Activated CD4-positive, alpha-beta T cell treated with anti-CD3 and anti-CD28 coated beads for 36 hours (primary cell): Measurements from ENCODE around the gene SNRK. TPM values are rescaled to one million over a fixed set of nuclear protein-coding genes. Genes with fewer than 3 reads are reported as not detected.

Experiments used
- ATAC-seq: fragments of 200-7000 bp; cut with Tn5 transposase; one replicate; pipeline ENCODE4 v1.10.0; 2021; ENCODE audit warnings: mild to moderate bottlenecking, moderate library complexity
- CTCF ChIA-PET: fragments of 350-600 bp; sonication (Branson Sonifier 250); formaldehyde crosslinking; loops from one replicate; lab custom pipeline; 2021; ENCODE audit warnings: antibody characterized with exemption; lab: Charles Lee
- POLR2A ChIA-PET: fragments of 350-600 bp; sonication (Branson Sonifier 250); formaldehyde crosslinking; loops from one replicate; lab custom pipeline; 2021; ENCODE audit warnings: antibody characterized with exemption, inconsistent platforms; lab: Charles Lee
- DNase-seq: peaks from one replicate; pipeline ENCODE4 v3.0.0-alpha.2; 2020
- H3K27ac Mint-ChIP-seq: one replicate; pipeline ENCODE4 v1.8.0; 2021; ENCODE audit warnings: mixed read lengths
- H3K27me3 Mint-ChIP-seq: one replicate; pipeline ENCODE4 v1.8.0; 2021; ENCODE audit warnings: mixed read lengths
- H3K36me3 Mint-ChIP-seq: one replicate; pipeline ENCODE4 v1.8.0; 2021; ENCODE audit warnings: low read depth, mixed read lengths
- H3K4me1 Mint-ChIP-seq: one replicate; pipeline ENCODE4 v1.8.0; 2021; ENCODE audit warnings: mixed read lengths
- H3K4me3 Mint-ChIP-seq: one replicate; pipeline ENCODE4 v1.8.0; 2021; ENCODE audit warnings: mild to moderate bottlenecking, moderate library complexity, mixed read lengths
- H3K9me3 Mint-ChIP-seq: one replicate; pipeline ENCODE4 v1.8.0; 2021; ENCODE audit warnings: low read depth, mixed read lengths
- intact Hi-C, 2 experiments: fragments of 100-400 bp; cut with DNase I in 1 of 2; cut with micrococcal nuclease in 1 of 2; formaldehyde crosslinking; loops; one replicate each; pipeline versions ENCODE4 v1.14.2 to v1.15.1; 2022 to 2024; cut with DNase I, micrococcal nuclease
- total RNA-seq, 2 experiments: library from RNA; stranded (reverse); gene quantifications; one replicate each; pipeline ENCODE4 v1.2.3, GENCODE V29; 2021

Gene SNRK
- total RNA-seq, 2 experiments from 2014 or later = 19.5 to 22.9 TPM

DNA sequence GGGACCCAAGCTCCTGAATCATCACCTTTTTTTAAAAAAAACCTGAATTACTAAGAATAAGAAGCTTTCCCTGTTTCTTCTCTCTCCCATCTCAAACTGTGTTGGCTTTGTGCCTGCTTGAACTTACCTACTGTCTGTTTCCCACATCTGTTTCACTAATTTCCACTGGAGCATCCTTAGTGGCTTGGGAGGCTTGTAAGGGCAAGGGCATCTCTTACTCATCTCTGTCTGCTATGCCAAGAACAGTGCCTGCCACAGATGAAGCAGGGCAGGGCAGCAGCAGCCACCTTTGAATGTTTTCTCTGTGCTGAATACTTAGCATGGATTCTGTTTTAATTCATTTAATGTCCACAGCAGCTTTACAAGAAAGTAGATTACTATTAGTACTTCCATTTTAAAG lies 42.3 kb downstream of the SNRK start:
- H3K27ac Mint-ChIP-seq = peak overlapping the region; percentile 69
- DNase-seq = no peak
- H3K27me3 Mint-ChIP-seq = no peaks in the 10 kb centered on the region
- peaks cover 21% of the 10 kb centered on the region for H3K36me3 Mint-ChIP-seq
- ChIA-PET POLR2A (no interaction called here), CTCF (interaction anchor here (0.7 to 1.3 kb wide), 5 partner anchors 10 to 550 kb away, joined by 3 to 5 read pairs (median 3); no protein-coding TSS in a partner anchor)
- peaks cover 69% of the 10 kb centered on the region for H3K4me1 Mint-ChIP-seq
- no peak overlapping the region for H3K4me3 Mint-ChIP-seq
- ATAC-seq = peak; percentile 48
- no peaks in the 10 kb centered on the region for H3K9me3 Mint-ChIP-seq
- intact Hi-C loops = no loop called here

DNA sequence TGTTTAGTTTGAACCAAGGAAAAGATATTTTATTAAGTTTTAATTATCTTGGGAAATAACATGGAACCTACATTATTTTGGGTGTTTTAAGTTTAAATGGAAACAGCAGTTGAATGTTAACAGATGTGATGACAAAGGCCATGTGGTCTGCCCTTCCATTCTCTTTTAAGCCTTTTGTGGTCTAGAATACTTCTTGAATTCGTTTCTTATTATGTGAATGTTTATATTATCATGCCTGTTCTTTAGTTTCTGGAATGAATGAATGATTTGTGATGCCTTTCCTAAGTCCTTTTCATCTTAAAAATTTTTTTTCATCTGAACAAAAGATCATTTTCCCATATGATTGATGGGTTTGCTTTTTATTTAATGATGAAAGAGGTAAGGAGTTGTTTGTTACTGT lies 44.6 kb downstream of the SNRK start:
- Mint-ChIP-seq H3K4me3 (no peak overlapping the region), H3K4me1 (peaks cover 57% of the 10 kb centered on the region), H3K36me3 (peaks cover 40% of the 10 kb centered on the region), H3K27ac (peak overlapping the region; percentile 29), H3K27me3 (no peaks in the 10 kb centered on the region), H3K9me3 (peaks cover 9% of the 10 kb centered on the region)
- DNase-seq = no peak
- no peak for ATAC-seq
- ChIA-PET POLR2A (no interaction called here), CTCF (no interaction called here)
- intact Hi-C loops = no loop called here

DNA sequence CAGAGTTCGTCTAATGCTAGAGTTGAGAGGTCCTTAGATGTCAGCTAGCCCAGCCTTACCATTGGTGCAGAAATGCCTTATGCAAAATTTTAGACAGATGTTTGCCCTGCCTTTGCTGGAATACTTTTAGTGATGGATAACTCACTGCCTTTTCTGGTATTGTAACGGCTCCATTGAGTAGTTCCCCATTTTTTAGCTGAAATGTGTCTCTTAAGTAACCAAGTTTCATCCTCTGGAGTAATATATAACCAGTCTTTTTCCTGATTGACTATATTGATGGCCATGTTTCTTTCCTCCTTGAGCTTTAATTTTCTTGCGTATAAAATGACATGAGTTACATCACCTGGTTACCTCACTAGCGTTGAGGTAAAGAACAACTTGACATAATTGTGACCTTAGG lies 45.0 kb downstream of the SNRK start:
- intact Hi-C loops = no loop called here
- DNase-seq = no peak
- Mint-ChIP-seq H3K27me3 (no peaks in the 10 kb centered on the region), H3K4me1 (peaks cover 53% of the 10 kb centered on the region), H3K4me3 (no peak overlapping the region), H3K9me3 (peaks cover 10% of the 10 kb centered on the region), H3K27ac (no peak overlapping the region), H3K36me3 (peaks cover 44% of the 10 kb centered on the region)
- POLR2A ChIA-PET = no interaction called here
- no peak for ATAC-seq
- CTCF ChIA-PET = no interaction called here

DNA sequence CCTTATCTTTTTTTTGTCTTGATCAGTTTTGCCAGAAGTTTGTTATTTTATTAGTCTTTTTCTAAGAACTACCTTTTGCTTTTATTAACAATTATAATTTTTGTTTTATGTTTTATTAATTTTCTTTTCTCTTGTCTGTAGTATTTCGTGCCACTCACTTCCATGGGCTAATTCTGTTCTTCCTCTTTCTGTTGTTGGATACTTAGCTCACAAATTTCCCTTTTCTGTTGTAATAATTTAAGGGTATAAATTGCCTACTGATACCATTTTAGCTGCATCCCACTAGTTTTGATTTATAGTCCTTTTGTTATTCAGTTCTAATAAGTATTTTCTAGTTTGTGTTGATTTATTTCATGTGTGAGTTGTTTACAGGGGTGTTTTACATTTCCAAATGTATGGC lies 48.6 kb downstream of the SNRK start:
- no peak for DNase-seq
- ChIA-PET CTCF (interaction anchor here (0.8 to 3.3 kb wide), 2 partner anchors 12 to 41 kb away, joined by 3 to 19 read pairs; no protein-coding TSS in a partner anchor), POLR2A (interaction anchor here (0.6 kb wide), 1 partner anchor 875 kb away, joined by 3 read pairs; no protein-coding TSS in a partner anchor)

DNA sequence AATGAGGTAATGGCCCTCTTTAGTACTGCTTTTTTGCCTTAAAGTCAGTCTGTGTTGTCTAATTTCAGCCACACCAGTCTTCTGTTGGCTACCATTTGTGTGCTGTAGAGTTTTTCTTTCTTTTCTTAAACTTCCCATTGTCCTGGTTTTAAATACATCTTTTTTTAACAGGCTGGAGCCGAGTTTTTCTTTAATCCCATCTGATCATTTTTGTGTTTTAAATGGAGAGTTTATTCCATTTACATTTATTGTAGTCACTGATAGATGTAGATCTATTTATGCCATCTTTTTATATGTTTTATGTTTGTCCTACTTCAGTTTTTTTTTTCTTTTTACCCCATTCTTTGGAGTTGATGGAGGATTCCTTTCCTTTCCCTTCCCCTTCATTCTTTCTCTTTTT lies 49.5 kb downstream of the SNRK start:
- Mint-ChIP-seq H3K4me3 (no peak overlapping the region), H3K9me3 (peaks cover 18% of the 10 kb centered on the region), H3K27me3 (no peaks in the 10 kb centered on the region), H3K4me1 (peaks cover 17% of the 10 kb centered on the region), H3K36me3 (peaks cover 75% of the 10 kb centered on the region), H3K27ac (no peak overlapping the region)
- ChIA-PET CTCF (interaction anchor here (3.3 kb wide), 1 partner anchor 11 kb away, joined by 19 read pairs; no protein-coding TSS in a partner anchor), POLR2A (no interaction called here)
- DNase-seq = no peak
- no peak for ATAC-seq
- intact Hi-C loops = no loop called here

More for the DNA sequence above, 48.6 kb downstream of the SNRK start:
- H3K9me3 Mint-ChIP-seq = peaks cover 18% of the 10 kb centered on the region
- H3K36me3 Mint-ChIP-seq = peaks cover 67% of the 10 kb centered on the region
- no peak overlapping the region for H3K4me3 Mint-ChIP-seq
- peaks cover 23% of the 10 kb centered on the region for H3K4me1 Mint-ChIP-seq
- H3K27ac Mint-ChIP-seq = no peak overlapping the region
- no peak for ATAC-seq
- intact Hi-C loops = no loop called here
- H3K27me3 Mint-ChIP-seq = no peaks in the 10 kb centered on the region

DNA sequence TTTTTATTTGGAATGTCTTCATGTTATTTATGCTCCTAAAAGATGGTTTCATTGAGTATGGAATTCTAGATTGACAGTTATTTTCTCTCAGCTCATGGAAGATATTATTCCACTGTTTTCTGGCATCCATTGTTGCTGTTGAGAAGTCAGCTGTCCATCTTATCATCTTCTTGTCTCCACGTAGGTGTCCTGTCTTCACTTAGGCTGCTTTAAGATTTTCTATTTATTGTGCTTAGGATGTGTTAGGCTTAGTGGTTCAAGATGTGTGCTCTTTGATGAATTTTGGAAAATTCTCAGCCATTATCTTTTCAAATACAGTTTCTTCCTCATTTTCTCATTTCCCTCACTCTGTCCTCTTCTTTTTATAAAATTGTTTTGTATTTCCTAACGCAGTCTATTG lies 52.0 kb downstream of the SNRK start:
- H3K4me3 Mint-ChIP-seq = no peak overlapping the region
- intact Hi-C loops = no loop called here
- H3K27ac Mint-ChIP-seq = no peak overlapping the region

DNA sequence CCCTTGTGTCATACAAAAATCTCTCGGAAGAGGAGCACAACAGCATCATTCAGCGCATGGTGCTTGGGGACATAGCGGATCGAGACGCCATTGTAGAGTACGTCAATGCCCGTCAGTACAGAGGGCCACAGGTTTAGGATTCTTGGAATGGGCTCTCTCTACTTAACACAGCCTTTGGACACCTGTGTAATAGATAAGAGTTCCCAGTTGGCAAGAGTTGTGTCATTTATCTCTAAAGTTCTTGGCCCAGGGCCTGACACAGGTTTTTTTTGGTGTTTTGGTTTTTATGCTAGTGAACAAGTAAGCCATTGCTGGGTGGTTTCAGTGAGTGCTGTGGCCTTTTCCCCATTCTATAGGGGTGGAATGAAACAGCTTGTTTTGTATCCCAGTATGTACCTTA lies 54.1 kb downstream of the SNRK start:
- Mint-ChIP-seq H3K27me3 (no peaks in the 10 kb centered on the region), H3K4me1 (peaks cover 36% of the 10 kb centered on the region), H3K4me3 (no peak overlapping the region), H3K27ac (no peak overlapping the region), H3K9me3 (peaks cover 15% of the 10 kb centered on the region), H3K36me3 (peaks cover 81% of the 10 kb centered on the region)
- intact Hi-C loops = no loop called here
- CTCF ChIA-PET = no interaction called here
- DNase-seq (no peak), ATAC-seq (no peak)
- POLR2A ChIA-PET = no interaction called here

More for the DNA sequence above, 52.0 kb downstream of the SNRK start:
- peaks cover 79% of the 10 kb centered on the region for H3K36me3 Mint-ChIP-seq
- peaks cover 18% of the 10 kb centered on the region for H3K9me3 Mint-ChIP-seq
- peaks cover 18% of the 10 kb centered on the region for H3K4me1 Mint-ChIP-seq
- CTCF ChIA-PET = interaction anchor here (1.1 to 3.3 kb wide), 4 partner anchors 9 to 165 kb away, joined by 3 to 19 read pairs (median 4); no protein-coding TSS in a partner anchor
- H3K27me3 Mint-ChIP-seq = no peaks in the 10 kb centered on the region
- ATAC-seq = no peak
- no peak for DNase-seq
- POLR2A ChIA-PET = no interaction called here

DNA sequence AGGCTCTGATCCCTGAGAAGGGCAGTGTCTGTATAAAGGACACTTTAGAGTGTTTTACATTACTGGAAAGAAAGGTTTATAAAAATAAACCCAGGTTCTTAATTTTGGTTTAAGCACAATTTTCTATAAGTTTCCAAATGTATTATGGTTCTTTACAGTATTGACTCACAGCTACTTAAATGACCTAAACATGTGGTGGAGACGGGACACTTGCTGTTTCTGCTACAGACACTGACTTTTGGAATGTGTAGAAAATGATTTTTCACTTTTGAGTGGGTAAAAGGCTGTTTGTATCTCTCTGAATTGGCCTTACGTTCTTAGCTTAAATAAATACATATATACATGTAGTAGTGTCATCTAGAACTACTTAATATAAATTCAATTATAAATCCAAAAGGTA lies 55.4 kb downstream of the SNRK start:
- peaks cover 76% of the 10 kb centered on the region for H3K36me3 Mint-ChIP-seq
- H3K9me3 Mint-ChIP-seq = peaks cover 6% of the 10 kb centered on the region
- DNase-seq = no peak
- peaks cover 48% of the 10 kb centered on the region for H3K4me1 Mint-ChIP-seq
- H3K4me3 Mint-ChIP-seq = no peak overlapping the region
- ATAC-seq = peak; percentile 42
- intact Hi-C loops = no loop called here
- ChIA-PET CTCF (no interaction called here), POLR2A (no interaction called here)
- no peak overlapping the region for H3K27ac Mint-ChIP-seq
- H3K27me3 Mint-ChIP-seq = no peaks in the 10 kb centered on the region

DNA sequence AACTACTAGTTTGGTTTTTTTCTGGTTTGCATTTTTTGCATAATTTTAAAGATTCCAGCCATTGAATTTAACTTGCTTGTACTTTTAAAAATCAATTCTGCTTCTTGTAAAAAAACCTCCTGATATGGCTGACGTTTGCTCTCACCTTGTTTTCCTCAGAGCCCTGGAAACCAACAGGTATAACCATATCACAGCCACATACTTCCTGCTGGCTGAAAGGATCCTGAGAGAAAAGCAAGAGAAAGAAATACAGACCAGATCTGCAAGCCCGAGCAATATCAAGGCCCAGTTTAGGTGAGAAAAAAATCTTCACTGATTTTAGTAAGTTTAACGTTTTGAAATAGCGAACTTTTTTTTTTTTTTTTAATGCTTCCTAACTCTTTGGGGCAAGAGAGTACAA lies 56.8 kb downstream of the SNRK start:
- no peak for DNase-seq
- Mint-ChIP-seq H3K9me3 (peaks cover 4% of the 10 kb centered on the region), H3K27ac (peak overlapping the region; percentile 51), H3K36me3 (peaks cover 81% of the 10 kb centered on the region), H3K4me1 (peaks cover 59% of the 10 kb centered on the region), H3K4me3 (no peak overlapping the region), H3K27me3 (no peaks in the 10 kb centered on the region)
- ATAC-seq = no peak
- ChIA-PET CTCF (no interaction called here), POLR2A (no interaction called here)
- intact Hi-C loops = no loop called here

DNA sequence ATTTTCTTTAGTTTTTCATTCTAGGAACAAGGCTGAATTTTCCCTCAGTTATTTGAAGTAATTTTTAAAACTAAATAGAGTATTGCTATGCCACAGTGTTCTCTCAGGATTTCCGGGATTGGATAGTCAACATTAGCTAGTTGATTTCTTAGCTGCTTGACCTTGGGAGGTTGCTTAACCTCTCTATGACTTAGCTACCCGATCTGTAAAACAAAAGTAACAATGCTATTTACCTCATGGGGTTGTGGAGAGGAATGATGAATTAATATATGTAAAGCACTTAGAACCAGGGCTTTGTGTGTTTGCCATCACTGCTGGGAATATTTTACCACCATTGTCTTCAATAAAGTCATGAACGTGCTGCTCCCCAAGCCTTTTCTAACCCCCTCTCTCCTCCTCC lies 57.5 kb downstream of the SNRK start:
- peaks cover 65% of the 10 kb centered on the region for H3K4me1 Mint-ChIP-seq
- no peak overlapping the region for H3K27ac Mint-ChIP-seq
- H3K9me3 Mint-ChIP-seq = no peaks in the 10 kb centered on the region
- ATAC-seq (no peak), DNase-seq (no peak)
- no peaks in the 10 kb centered on the region for H3K27me3 Mint-ChIP-seq
- intact Hi-C loops = no loop called here
- H3K4me3 Mint-ChIP-seq = no peak overlapping the region
- H3K36me3 Mint-ChIP-seq = peaks cover 81% of the 10 kb centered on the region
- CTCF ChIA-PET = no interaction called here
- POLR2A ChIA-PET = no interaction called here

DNA sequence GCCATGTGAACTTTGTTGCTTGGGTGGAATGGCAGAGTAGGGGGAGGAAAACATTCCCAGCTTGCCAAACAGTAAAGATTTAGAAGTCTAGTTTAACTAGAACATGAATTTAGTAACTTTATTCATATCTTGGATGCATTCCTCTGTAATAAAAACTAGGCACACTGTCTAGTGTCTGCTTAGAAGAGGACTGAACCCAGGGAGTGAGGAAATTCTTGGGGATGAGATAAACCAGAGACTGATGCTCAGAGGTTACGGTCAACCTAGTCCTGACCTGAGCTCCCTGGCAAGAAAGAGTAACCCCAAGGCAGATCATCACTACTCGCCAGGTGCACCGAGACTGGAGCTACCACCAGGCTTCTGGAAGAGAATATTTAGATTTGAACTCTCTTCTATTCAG lies 58.2 kb downstream of the SNRK start:
- H3K4me1 Mint-ChIP-seq = peaks cover 70% of the 10 kb centered on the region

DNA sequence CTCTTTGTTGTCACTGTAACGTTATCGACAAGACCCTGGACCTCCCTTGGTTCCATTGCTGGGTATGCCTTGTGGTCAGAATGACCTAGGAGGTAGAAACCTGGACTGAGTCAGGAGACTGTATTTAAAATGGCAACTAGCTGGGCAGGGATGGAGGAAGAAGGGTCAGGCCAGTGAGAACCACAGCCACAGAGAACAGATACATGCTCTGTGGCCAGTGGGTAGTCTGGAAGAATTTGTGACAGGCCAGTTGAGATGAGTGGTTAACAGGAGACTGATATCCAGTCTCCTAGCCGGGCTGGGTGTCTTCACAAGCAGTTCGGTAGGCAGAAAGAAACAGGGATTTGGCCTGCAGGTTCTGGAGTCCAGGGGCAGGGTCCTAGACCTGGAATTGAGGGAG lies 58.9 kb downstream of the SNRK start:
- CTCF ChIA-PET = interaction anchor here (0.6 to 3.4 kb wide), 4 partner anchors 9 to 769 kb away, joined by 3 to 19 read pairs (median 4); no protein-coding TSS in a partner anchor
- Mint-ChIP-seq H3K9me3 (no peaks in the 10 kb centered on the region), H3K36me3 (peaks cover 80% of the 10 kb centered on the region), H3K27ac (peak overlapping the region; percentile 59), H3K4me1 (peaks cover 70% of the 10 kb centered on the region), H3K27me3 (no peaks in the 10 kb centered on the region), H3K4me3 (no peak overlapping the region)
- ATAC-seq (no peak), DNase-seq (no peak)
- POLR2A ChIA-PET = no interaction called here
- intact Hi-C loops = no loop called here

More for the DNA sequence above, 58.2 kb downstream of the SNRK start:
- ATAC-seq (no peak), DNase-seq (no peak)
- no peak overlapping the region for H3K27ac Mint-ChIP-seq
- H3K36me3 Mint-ChIP-seq = peaks cover 81% of the 10 kb centered on the region
- no peak overlapping the region for H3K4me3 Mint-ChIP-seq
- intact Hi-C loops = no loop called here
- no peaks in the 10 kb centered on the region for H3K27me3 Mint-ChIP-seq
- no peaks in the 10 kb centered on the region for H3K9me3 Mint-ChIP-seq
- ChIA-PET POLR2A (no interaction called here), CTCF (interaction anchor here (0.6 to 2.0 kb wide), 3 partner anchors 11 to 161 kb away, joined by 3 to 4 read pairs (median 4); no protein-coding TSS in a partner anchor)
